HG03457 (cell line): ENCODE results near the gene FKBP2.
A peak's percentile ranks its signal among the peaks of the same experiment; 100 is the strongest.

Experiments
- ATAC-seq: cut with Tn5 transposase; IDR thresholded peaks from one replicate; pipeline ENCODE4 v1.9.1; 2021; ENCODE audit warnings: moderate number of reproducible peaks; ENCODE audit not compliant: unreplicated experiment

The FKBP2 gene

DNA sequence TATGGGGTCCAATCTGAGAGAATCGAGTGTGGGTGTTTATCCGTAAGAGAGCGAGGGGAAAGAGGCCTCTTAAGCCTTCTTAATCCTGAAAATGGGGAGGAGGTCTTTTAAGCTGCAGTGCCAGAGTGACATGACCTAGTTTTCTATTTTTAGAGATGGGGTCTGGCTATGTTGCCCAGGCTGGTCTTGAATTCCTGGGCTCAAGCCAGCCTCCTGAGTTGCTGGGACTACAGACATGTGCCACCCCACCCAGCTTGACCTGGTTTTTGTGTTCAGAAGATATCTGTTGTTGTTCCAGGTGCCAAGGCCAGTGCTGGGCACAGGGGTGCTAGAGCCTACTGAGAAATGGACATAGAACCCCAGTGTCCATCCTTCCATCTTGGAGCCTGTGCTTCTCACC is 42.2 kb downstream of the FKBP2 start:
- no peak for ATAC-seq

DNA sequence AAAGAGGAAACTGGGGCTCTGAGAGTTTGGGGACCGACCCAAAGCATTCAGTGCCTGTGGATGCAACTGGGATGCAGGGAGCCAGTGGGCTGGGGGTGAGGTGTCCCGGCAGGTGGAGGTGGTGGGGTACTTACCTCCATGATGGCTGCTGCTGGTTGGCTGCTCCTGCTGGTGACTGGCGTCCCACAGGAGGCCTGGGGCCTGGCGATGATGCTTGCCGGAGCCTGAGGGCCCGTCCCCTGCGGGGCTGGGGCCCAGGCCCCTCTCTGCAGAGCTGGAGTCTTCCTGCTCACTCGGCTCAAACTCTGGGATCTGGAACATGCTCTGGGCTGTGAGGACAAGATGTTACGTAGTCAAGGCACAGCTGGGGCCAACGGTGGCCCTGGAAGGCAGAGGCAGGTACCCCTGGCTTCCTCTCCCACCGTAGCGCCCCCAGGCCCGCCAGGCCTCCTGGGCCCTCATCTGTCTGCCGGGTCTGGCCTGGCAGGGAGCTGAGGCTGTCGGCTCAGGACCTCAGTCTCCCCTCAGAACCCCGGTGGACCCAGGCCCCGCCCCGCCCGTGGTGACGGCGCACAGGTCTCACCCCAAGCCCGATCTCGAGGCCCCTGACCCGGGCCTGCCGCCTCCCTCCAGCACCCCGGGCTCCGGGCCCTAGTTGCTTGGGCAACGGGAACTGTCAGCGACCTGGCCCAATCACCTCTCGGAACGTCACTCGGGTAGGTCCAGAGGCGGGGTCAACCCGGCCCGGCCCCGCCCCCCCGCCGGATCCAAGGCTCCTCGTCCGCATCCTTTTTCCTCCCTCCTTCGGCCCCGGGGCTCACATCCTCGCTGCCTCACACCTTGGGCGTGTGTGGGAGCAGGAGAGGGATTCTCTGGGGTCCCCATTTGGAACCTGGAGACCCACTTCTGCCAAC is 43.4 kb downstream of the FKBP2 start, which contains the start of gene BAD:
BAD (minus strand) TSS at position 618 of the 914 bp plus-strand sequence; CDS start at position 321, 297 bp downstream.
- peak; percentile 53 for ATAC-seq

DNA sequence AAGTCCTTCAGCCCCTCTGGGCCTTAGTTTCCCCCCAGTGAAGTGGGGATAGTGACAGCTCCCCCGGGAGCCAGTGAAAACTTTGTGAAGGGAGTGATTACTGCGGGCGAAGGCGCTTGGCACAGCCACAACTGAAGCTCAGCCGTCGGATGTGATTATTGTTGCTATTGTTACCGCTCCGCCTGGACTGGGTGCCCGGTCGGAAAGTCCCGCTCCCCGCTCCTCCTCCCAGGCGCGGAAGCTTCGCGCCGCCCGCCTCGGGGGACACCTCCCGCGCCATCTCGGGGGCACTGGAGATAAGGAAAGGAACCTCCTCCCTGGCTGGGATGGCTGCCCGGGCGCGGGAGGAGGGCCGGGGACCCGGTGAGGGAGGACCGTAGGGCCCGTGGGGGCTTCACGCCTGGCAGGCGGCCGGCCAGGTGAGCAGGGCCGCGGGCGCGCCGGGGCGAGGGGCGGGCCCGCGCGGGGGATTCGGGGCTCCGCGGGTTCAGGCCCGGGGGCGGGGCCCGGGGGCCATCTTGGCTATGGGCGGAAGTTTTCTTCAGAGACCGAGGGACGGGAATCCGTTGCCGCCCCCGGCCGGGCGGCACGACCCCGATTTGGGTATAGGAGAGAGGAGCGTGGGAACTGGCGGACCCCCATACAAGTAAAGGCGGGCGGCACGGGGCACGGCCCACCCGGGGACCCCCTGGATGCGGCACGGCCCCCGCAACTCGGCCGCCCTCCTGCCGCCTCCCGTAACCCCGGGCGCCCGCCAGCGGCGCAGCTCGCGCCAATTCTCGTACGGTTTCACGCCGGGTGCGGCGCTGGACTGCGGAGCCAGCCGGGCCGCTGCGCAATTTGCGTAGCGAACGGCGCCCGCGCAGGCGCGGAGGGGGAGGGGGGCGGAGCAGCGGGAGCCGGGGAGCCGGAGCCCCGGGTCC is 44.3 kb downstream of the FKBP2 start, which contains the start of gene GPR137:
GPR137 (plus strand) TSS at position 887 of the 923 bp plus-strand sequence. CDS start 677 bp downstream, outside the sequence.
- peak; percentile 37 for ATAC-seq

DNA sequence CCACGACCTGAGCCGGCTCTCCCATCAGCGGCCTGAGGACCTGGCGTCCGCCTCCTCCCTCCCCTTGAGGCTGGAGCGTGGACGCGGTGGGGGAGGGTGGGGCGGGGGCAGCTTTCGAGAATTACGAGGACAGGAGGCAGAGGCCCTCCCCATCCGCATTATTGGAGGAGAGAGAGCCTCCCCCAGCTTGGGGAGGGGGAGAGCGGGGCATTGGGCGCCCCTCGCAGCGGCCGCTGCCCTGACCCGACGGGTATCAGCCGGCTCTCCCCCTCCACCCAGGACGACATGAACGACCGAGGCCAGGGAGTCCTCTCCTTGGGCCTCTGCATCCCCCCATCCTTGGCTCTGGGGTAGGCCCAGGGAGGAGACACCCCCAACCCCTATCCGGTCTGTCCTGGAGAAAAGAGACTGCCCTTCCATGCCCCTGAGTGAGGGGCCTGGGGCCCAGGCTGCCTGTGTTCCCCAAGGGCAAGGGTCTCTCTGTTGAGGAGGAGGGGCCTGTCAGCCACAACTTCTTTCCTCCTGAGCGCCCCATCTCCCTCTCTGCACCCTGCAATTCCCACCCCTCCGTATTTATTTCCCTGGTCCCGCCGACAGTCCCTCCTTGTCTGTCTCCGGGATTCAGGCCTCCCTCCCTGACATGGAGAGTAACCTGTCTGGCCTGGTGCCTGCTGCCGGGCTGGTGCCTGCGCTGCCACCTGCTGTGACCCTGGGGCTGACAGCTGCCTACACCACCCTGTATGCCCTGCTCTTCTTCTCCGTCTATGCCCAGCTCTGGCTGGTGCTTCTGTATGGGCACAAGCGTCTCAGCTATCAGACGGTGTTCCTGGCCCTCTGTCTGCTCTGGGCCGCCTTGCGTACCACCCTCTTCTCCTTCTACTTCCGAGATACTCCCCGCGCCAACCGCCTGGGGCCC is 45.2 kb downstream of the FKBP2 start:
- no peak for ATAC-seq

DNA sequence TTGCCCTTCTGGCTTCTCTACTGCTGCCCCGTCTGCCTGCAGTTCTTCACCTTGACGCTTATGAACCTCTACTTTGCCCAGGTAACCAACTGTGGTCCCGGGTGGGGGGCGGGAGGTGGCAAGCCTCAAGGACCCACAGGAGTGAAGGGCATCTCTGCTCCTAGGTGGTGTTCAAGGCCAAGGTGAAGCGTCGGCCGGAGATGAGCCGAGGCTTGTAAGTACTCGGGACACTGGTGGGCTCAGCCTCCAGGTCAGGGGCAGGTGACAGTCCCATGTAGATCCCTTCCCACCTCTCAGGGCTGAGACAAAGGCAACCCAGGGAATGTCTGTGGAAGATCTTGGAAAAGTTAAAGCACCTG is 45.9 kb downstream of the FKBP2 start:
- no peak for ATAC-seq

GRCh38 chr11:64287676-64288352 is 46.9 kb downstream of the FKBP2 start:
- ATAC-seq, result no peak

DNA sequence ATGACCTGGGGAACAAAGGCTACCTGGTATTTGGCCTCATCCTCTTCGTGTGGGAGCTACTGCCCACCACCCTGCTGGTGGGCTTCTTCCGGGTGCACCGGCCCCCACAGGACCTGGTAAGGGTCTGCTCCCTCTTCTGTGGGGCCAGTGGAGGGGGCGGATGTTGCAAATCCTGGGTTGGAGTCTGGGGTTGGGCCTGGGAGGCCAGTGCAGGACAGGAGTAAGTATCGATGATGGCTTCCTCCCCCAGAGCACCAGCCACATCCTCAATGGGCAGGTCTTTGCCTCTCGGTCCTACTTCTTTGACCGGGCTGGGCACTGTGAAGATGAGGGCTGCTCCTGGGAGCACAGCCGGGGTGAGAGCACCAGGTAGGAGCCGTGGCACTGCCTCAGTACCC is 47.5 kb downstream of the FKBP2 start:
- ATAC-seq, result no peak

- ATAC-seq, result no peak
These were observed 48.2 kb downstream of the FKBP2 start for GRCh38 chr11:64289002-64289564.

GRCh38 chr11:64290352-64291261 is 49.7 kb downstream of the FKBP2 start:
- no peak for ATAC-seq

DNA sequence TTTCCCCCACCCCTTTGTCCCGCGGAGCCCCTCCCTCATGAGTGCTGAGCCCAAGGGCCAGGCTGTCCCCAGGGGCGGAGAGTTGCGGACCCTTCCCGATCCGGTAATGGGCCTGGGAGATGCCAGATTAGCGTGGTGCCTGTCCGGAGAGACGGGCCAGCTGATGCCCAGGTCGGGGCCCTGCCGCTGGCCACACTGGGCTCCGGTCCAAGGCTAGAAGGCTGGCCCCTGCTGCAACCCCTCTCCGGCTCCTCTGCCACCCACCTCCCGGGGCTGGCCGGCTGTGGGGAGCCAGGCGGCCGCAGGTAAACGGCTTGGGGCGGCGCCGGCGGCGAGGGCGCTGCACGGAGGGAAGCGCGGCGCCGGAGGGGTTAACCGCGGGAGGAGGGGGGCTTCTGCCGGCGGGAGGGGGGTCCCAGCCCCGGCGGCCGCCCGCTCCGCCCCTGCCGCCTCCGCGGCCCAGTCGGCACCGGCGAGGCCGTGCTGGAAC is 50.4 kb downstream of the FKBP2 start, which contains the start of gene KCNK4:
KCNK4 (plus strand) TSS at position 41 of the 490 bp plus-strand sequence. CDS start 1,717 bp downstream, outside the sequence.
- no peak for ATAC-seq

- ATAC-seq, result no peak
These were observed 51.0 kb downstream of the FKBP2 start for GRCh38 chr11:64291752-64292459.

GRCh38 chr11:64292460-64293254 is 51.8 kb downstream of the FKBP2 start:
- ATAC-seq, result no peak
